Ramos (cell line): ENCODE results near the gene BCL2L11.
"Not testable (repeated sequence)": the region's sequence is repeated elsewhere in the genome, so short reads cannot be mapped to it uniquely, and the experiment has no call there.

Experiments
- in situ Hi-C: fragments of 300-500 bp; cut with MboI; formaldehyde crosslinking; loops from one replicate; pipeline ENCODE4 v1.14.3; 2022; ENCODE audit warnings: low sequenced_read_pairs; ENCODE audit not compliant: unreplicated experiment

Gene BCL2L11

DNA sequence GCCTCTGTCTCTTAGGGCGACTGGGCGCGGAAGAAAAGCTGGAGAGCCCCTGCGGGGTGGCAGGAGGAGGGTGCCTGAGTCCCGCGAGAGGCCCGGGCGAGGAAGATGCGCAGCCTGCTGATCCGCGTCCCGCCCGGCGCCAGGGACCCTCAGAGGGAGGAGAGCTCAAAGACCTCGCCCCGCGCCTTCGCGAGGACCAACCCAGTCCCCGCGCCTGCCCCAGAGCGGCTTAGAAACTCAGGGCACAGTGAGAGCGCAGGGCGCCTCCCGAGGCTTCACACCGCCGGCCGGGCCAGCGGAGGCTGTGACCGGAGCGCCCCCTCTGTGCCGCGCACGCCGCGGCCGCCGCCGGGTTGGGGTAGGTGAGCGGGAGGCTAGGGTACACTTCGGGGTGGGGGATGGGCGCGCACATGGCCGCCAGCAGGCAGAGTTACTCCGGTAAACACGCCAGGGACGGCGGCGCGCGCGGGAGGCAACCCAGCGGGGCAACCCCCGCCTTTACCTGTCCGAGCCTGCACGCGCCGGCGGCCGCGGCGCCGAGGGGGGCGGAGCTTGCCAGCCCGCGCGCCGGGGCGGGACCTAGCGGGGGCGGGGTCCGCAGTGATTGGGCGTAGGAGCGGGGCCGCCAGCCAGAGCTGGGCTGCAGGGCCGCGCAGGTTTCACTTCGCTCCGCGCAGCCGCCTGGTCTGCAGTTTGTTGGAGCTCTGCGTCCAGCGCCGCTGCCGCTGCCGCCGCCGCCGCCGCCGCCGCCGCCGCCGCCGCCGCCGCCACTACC, at the start of gene BCL2L11:
Gene BCL2L11 (plus strand): TSS at position 662 of the 775 bp plus-strand sequence. CDS start 2,832 bp downstream, outside the sequence.
- in situ Hi-C loops = no loop called here

DNA sequence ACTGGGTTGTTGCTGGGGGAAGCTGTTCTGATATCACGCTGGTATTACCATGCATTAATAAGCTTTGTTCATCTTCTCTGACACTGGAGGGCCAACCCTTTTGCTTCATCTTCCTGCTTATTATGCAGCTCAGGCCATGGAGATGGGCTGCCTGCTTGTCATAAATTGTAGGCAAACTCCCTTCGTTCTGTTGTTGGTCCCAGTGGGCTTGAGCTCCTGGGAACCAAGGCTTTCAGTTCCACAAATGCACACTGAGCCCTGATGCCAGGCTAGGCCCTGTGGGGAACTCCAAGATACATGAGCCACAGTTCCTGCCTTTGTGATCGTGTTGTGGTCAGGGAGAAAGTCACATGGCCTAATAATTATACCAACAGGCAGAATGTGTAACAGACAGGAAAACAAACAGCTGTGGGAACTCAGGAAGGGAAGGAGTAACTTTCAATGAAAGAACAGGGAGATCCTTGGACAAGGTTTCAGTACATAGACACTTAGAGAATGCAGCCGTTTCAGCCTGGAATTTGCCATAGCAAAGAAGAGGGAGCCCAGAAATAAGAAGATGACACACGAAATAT, 49.0 kb upstream of the BCL2L11 start:
- in situ Hi-C loops = no loop called here

GRCh38 chr2:111072220-111072871, 48.4 kb upstream of the BCL2L11 start:
- in situ Hi-C loops = no loop called here

DNA sequence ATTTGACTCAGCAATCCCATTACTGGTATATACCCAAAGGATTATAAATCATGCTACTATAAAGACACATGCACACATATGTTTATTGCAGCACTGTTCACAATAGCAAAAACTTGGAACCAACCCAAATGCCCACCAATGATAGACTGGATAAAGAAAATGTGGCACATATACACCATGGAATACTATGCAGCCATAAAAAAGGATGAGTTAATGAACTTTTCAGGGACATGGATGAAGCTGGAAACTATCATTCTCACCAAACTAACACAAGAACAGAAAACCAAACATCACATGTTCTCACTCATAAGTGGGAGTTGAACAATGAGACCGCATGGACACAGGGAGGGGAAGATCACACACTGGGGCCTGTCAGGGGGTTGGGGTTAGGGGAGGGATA, 38.1 kb upstream of the BCL2L11 start:
- in situ Hi-C loops = not testable (repeated sequence)

GRCh38 chr2:111091811-111092211, 28.9 kb upstream of the BCL2L11 start:
- in situ Hi-C loops = no loop called here

DNA sequence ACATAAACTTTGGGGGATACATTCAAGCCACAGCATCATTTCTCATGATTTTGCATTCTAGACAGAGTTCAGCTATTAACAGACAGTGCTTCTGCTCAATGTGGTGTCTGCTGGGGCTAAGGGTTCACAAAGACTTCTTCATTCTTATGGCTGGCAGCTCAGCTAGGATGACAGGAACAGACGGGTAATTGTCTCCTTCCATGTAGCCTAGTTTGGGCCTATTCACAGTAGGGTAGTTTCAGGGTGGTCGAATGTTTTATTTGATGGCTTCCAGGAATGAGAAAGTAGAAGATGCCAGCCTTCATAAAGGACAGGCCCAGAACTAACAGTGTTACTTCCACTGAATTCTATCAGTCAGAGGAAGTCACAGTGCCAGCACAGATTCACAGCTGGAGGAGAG, 26.0 kb upstream of the BCL2L11 start:
- in situ Hi-C loops = no loop called here

- in situ Hi-C loops = no loop called here
Observed at GRCh38 chr2:111095434-111095833, 25.3 kb upstream of the BCL2L11 start.

GRCh38 chr2:111099402-111099801, 21.3 kb upstream of the BCL2L11 start:
- in situ Hi-C loops = no loop called here

DNA sequence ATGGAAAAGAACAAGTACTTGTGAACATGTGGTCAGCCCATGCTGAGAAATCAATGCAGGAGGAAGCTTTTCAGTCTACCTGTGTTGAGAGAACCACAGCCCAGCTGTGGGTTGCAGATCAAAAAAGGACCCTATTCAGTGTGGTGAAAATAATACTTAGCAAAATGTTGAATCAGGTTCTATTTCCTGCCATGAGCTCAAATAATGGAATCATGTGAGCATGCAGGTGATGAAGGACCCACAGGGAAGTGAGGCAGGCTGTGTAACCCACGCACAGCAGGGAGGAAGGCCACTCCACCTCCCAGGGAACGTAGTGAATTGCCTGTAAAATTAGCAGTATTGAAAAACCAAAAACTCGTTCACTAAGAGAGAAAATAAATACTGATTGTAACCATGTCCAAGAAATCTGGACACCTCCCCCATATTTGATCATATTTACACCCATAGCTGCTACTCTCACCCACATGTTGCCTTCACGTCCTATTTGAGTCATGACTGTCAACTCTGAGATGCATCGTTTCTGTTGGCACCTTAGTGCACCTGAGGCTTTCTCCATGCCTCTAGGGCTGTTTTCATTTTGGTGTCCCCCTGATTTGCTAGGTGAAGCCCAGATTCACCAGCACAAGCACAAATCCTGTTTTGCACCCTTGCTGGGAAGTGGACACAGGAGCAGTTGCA, 20.5 kb upstream of the BCL2L11 start:
- in situ Hi-C loops = no loop called here

GRCh38 chr2:111100765-111101162, 19.9 kb upstream of the BCL2L11 start:
- in situ Hi-C loops = no loop called here

DNA sequence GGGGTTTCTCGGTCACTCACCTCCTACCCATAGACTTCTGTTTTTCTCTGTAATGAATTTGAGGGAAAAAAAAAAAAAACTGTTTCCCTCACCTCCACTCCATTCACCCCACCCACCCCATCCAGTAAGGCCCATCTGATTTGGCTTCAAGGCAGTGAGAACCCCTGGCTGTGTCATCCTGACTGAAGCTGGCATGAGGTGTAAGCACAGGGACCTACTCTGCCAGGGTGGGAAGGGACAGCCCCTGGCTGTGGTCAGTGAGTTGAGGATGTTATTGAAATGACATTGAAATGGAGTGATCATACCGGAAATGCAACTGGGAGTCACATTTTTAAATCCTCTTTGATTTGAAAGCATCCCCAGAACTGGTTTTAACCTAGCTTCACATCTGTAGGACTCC, 19.1 kb upstream of the BCL2L11 start:
- in situ Hi-C loops = no loop called here

DNA sequence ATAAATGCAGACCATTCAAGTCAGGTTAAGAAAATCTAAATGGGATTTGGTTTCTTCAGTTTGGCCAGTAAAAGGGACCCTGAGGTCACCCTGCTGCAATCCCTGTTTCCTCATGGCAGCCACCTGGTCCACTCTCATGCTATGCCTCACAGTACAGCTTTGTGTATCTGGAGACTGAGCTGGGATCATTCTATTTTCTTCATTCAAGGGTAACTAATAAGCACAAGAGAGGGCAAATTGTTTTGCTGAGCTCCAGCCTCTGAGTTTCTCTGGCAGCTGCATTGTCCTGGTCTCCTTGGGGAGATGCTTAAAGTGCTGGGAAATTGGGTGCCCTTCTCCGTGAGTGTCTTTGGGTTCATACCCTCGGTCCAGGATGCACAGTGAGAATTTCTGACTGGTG, 18.5 kb upstream of the BCL2L11 start:
- in situ Hi-C loops = no loop called here

DNA sequence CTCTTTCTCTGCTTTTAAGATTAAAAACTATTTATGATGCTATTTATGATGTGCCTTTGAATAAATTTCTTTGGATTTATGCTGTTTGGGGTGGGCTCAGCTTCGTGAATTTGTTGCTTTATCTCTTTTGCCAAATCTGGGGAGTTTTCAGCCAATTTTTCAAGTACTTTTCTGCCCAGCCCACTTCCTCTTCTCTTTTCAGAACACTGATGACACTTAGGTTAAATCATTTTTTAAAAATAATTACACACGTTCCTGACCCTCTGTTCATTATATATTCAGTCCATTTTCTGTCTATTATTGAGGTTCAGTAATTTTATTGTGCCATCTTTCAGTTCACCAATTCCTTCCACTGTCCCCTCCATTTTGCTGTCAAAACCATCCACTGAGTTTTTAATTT, 14.8 kb upstream of the BCL2L11 start:
- in situ Hi-C loops = no loop called here

- in situ Hi-C loops = no loop called here
Observed at GRCh38 chr2:111106706-111107105, 14.0 kb upstream of the BCL2L11 start.

GRCh38 chr2:111108745-111109271, 11.9 kb upstream of the BCL2L11 start:
- in situ Hi-C loops = no loop called here

- in situ Hi-C loops = loop anchor here (10.0 kb wide), 1 partner anchor 594 kb away; no protein-coding TSS in a partner anchor
Observed at GRCh38 chr2:111111101-111111755, 9.5 kb upstream of the BCL2L11 start.

DNA sequence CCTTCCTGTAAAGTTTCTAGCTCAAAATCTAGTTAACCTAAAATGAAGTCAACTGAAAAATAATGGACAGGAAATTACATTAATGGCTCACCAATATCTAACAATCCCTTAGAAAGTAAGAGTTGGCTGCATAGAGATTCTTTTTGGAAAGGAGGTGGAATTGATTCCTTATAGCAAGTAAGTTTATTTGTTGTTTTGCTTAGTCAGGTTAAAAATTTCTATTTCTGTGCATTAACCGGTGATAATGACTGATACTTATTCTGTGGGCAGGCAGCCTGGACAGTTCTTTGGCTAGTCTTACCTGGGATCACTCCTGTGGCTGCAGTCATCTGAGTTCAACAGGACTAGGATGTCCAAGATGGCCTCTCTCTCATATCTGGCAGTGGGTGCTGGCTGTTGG, 6.9 kb upstream of the BCL2L11 start:
- in situ Hi-C loops = loop anchor here (10.0 kb wide), 1 partner anchor 591 kb away; no protein-coding TSS in a partner anchor

GRCh38 chr2:111116011-111116746, 4.5 kb upstream of the BCL2L11 start:
- in situ Hi-C loops = loop anchor here (5.0 to 10.0 kb wide), 2 partner anchors 84 to 589 kb away; no protein-coding TSS in a partner anchor
